Measurements from ENCODE around the gene BRD9. TPM values are rescaled to one million over a fixed set of nuclear protein-coding genes. Genes with fewer than 3 reads are reported as not detected.
"Not testable (repeated sequence)": the region's sequence is repeated elsewhere in the genome, so short reads cannot be mapped to it uniquely, and the experiment has no call there.

The BRD9 gene
- total RNA-seq, 1 donor from 2014 or later, result 60.5 TPM

GRCh38 chr5:840118-840973, 52.3 kb downstream of the BRD9 start:
- not testable (repeated sequence) for H3K36me3 Mint-ChIP-seq; H3K9me3 Mint-ChIP-seq; H3K27me3 Mint-ChIP-seq (ENCODE audit: low read depth); H3K4me1 Mint-ChIP-seq; H3K27ac Mint-ChIP-seq; H3K4me3 Mint-ChIP-seq
- DNase-seq (ENCODE audit: low spot score in 2 of 2, unreplicated experiment in 2 of 2), result peak in 1 of 2 experiments; percentile 34

- DNase-seq (ENCODE audit: low spot score in 2 of 2, unreplicated experiment in 2 of 2), result peak in 1 of 2 experiments; percentile 36
- H3K4me1 Mint-ChIP-seq; H3K27me3 Mint-ChIP-seq (ENCODE audit: low read depth); H3K4me3 Mint-ChIP-seq; H3K27ac Mint-ChIP-seq; H3K9me3 Mint-ChIP-seq; H3K36me3 Mint-ChIP-seq: not testable (repeated sequence)
Observed at GRCh38 chr5:838431-838851, 54.2 kb downstream of the BRD9 start.

- not testable (repeated sequence) for H3K27ac Mint-ChIP-seq; H3K4me1 Mint-ChIP-seq; H3K4me3 Mint-ChIP-seq; H3K36me3 Mint-ChIP-seq; H3K27me3 Mint-ChIP-seq (ENCODE audit: low read depth); H3K9me3 Mint-ChIP-seq
- DNase-seq (ENCODE audit: low spot score in 2 of 2, unreplicated experiment in 2 of 2), result peak in 1 of 2 experiments; percentile 26
Observed at GRCh38 chr5:837621-838121, 54.9 kb downstream of the BRD9 start.

GRCh38 chr5:835933-836612, 56.5 kb downstream of the BRD9 start:
- not testable (repeated sequence) for H3K27ac Mint-ChIP-seq; H3K9me3 Mint-ChIP-seq; H3K4me1 Mint-ChIP-seq; H3K4me3 Mint-ChIP-seq; H3K36me3 Mint-ChIP-seq; H3K27me3 Mint-ChIP-seq (ENCODE audit: low read depth)
- DNase-seq (ENCODE audit: low spot score in 2 of 2, unreplicated experiment in 2 of 2), result peak in 1 of 2 experiments; percentile 10

GRCh38 chr5:834013-834412, 58.6 kb downstream of the BRD9 start:
- not testable (repeated sequence) for DNase-seq (ENCODE audit: low spot score in 2 of 2, unreplicated experiment in 2 of 2); H3K4me1 Mint-ChIP-seq; H3K36me3 Mint-ChIP-seq; H3K27me3 Mint-ChIP-seq (ENCODE audit: low read depth); H3K9me3 Mint-ChIP-seq; H3K4me3 Mint-ChIP-seq; H3K27ac Mint-ChIP-seq

GRCh38 chr5:828194-828593, 64.4 kb downstream of the BRD9 start:
- H3K27me3 Mint-ChIP-seq (ENCODE audit: low read depth); H3K9me3 Mint-ChIP-seq; H3K4me3 Mint-ChIP-seq; H3K27ac Mint-ChIP-seq; H3K4me1 Mint-ChIP-seq; DNase-seq (ENCODE audit: low spot score in 2 of 2, unreplicated experiment in 2 of 2); H3K36me3 Mint-ChIP-seq: not testable (repeated sequence)

GRCh38 chr5:825544-825943, 67.1 kb downstream of the BRD9 start:
- H3K9me3 Mint-ChIP-seq; H3K4me3 Mint-ChIP-seq; H3K27me3 Mint-ChIP-seq (ENCODE audit: low read depth); H3K4me1 Mint-ChIP-seq; H3K27ac Mint-ChIP-seq; DNase-seq (ENCODE audit: low spot score in 2 of 2, unreplicated experiment in 2 of 2): not testable (repeated sequence)
- peaks cover 14% of the 10 kb centered on the region for H3K36me3 Mint-ChIP-seq

- Mint-ChIP-seq H3K4me3 (no peak overlapping the region), H3K4me1 (no peaks in the 10 kb centered on the region), H3K27ac (no peak overlapping the region), H3K9me3 (no peaks in the 10 kb centered on the region), H3K36me3 (peaks cover 15% of the 10 kb centered on the region), H3K27me3 (ENCODE audit: low read depth) (no peaks in the 10 kb centered on the region)
- DNase-seq (ENCODE audit: low spot score in 2 of 2, unreplicated experiment in 2 of 2), result no peak
- no peak for TF ChIP-seq CTCF (IDR thresholded peaks at IDR 0.05; ENCODE audit: unreplicated experiment)
Observed at GRCh38 chr5:821504-821903, 71.1 kb downstream of the BRD9 start.

GRCh38 chr5:820245-820644, 72.4 kb downstream of the BRD9 start:
- Mint-ChIP-seq H3K36me3 (peaks cover 19% of the 10 kb centered on the region), H3K27me3 (ENCODE audit: low read depth) (no peaks in the 10 kb centered on the region), H3K4me1 (no peaks in the 10 kb centered on the region), H3K9me3 (peaks cover 5% of the 10 kb centered on the region), H3K27ac (no peak overlapping the region), H3K4me3 (no peak overlapping the region)
- no peak for DNase-seq (ENCODE audit: low spot score in 2 of 2, unreplicated experiment in 2 of 2)
- TF ChIP-seq CTCF (IDR thresholded peaks at IDR 0.05; ENCODE audit: unreplicated experiment), result no peak

Data from mesothelial cell of epicardium (in vitro differentiated cells).